Adipocyte (in vitro differentiated cells): ENCODE data around the gene KRT6C.
A peak's percentile ranks its signal among the peaks of the same experiment; 100 is the strongest.
"Not testable (repeated sequence)": the region's sequence is repeated elsewhere in the genome, so short reads cannot be mapped to it uniquely, and the experiment has no call there.

Experiments
- DNase-seq: peaks from one replicate; pipeline ENCODE4 v3.0.0-alpha.2; 2015; ENCODE audit warnings: low read depth
- H3K27me3 ChIP-seq: replicated peaks from 2 replicates; pipeline ENCODE4 v1.7.0; 2013; ENCODE audit warnings: mild to moderate bottlenecking, low read length, moderate library complexity; ENCODE audit not compliant: control insufficient read depth, insufficient read depth
- H3K36me3 ChIP-seq: 2 replicates; pipeline ENCODE4 v1.7.0; 2013; ENCODE audit warnings: low read length, mild to moderate bottlenecking, moderate library complexity; ENCODE audit not compliant: control insufficient read depth, insufficient read depth, severe bottlenecking
- H3K4me1 ChIP-seq: 2 replicates; pipeline ENCODE4 v1.7.0; 2013; ENCODE audit warnings: mild to moderate bottlenecking, low read length, moderate library complexity; ENCODE audit not compliant: control insufficient read depth, insufficient read depth
- H3K4me3 ChIP-seq: 2 replicates; pipeline ENCODE4 v1.7.0; 2013; ENCODE audit warnings: mild to moderate bottlenecking, low read length, moderate library complexity
- H3K9ac ChIP-seq: 2 replicates; pipeline ENCODE4 v1.7.0; 2013; ENCODE audit warnings: mild to moderate bottlenecking, low read length, moderate library complexity
- H3K9me3 ChIP-seq: 2 replicates; pipeline ENCODE4 v1.7.0; 2013; ENCODE audit warnings: mild to moderate bottlenecking, low read length, moderate library complexity; ENCODE audit not compliant: control insufficient read depth

KRT6C gene

DNA sequence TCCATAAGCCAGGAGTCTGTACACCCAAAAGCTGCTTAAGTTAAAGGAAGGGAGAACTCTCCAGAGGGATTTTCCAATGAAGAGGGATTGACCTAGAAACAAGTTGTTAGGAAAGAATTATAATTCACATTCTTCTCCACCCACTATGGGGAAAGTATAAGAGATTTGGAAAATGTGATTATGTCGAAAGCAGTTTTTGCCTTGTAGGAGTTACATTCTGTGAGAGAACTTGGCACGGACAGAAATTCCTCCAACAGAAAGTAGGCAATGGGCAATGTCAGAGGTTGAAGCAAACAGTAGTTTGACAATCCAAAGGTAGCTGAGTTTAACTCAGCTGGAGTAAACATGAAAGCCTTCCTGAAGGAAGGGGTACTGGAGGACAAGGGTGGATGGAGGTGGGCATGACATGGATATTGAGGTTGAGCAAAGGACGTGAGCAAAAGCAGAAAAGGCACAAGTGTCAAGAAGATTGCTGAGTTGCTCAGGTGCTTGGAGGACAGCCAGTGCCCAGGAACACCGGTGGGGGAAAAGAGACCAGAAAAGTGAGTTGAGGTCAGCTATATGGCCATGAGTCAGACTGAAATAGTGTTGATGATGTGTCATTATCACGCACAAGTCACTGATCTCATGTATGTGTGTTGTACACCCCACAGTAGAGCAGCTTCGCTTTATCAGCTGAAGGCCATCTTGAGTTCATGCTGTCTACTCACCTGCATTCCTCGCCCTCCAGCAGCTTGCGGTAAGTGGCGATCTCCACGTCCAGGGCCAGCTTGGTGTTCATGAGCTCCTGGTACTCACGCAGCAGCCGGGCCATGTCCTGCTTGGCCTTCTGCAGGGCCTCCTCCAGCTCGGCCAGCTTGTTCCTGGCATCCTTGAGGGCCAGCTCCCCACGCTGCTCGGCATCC lies 42.6 kb upstream of the KRT6C start:
- H3K36me3 ChIP-seq: no peaks in the 10 kb centered on the region
- peaks cover 3% of the 10 kb centered on the region for H3K9me3 ChIP-seq
- peak overlapping the region; percentile 55 for H3K9ac ChIP-seq
- H3K4me3 ChIP-seq: peak overlapping the region; percentile 58
- H3K27me3 ChIP-seq: peaks cover 36% of the 10 kb centered on the region
- peak; percentile 61 for DNase-seq
- H3K4me1 ChIP-seq: peaks cover 33% of the 10 kb centered on the region

DNA sequence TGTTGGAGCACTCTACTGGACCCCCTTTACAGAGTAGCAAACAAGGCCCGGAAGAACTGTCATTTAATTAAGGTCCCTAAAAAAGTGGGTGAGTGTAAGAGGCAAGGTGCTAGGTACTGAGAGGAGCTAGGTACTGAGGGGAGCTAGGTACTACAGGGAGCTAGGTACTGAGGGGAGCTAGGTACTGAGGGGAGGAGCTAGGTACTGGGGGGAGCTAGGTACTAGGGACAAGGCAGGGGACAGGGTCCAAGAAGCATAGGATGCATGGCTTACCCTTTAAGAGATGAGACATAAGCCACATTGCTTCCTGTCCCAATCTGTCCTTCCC lies 41.7 kb upstream of the KRT6C start:
- H3K36me3 ChIP-seq: no peaks in the 10 kb centered on the region
- peak overlapping the region; percentile 55 for H3K4me3 ChIP-seq
- H3K4me1 ChIP-seq: peaks cover 30% of the 10 kb centered on the region
- peak overlapping the region; percentile 55 for H3K9ac ChIP-seq
- DNase-seq: no peak
- H3K27me3 ChIP-seq: peaks cover 31% of the 10 kb centered on the region
- H3K9me3 ChIP-seq: peaks cover 12% of the 10 kb centered on the region

- no peak for DNase-seq
- H3K4me3 ChIP-seq: no peak overlapping the region
- no peaks in the 10 kb centered on the region for H3K36me3 ChIP-seq
- peaks cover 14% of the 10 kb centered on the region for H3K9me3 ChIP-seq
- no peak overlapping the region for H3K9ac ChIP-seq
- H3K4me1 ChIP-seq: peaks cover 30% of the 10 kb centered on the region
- H3K27me3 ChIP-seq: peaks cover 28% of the 10 kb centered on the region
Measured at GRCh38 chr12:52514471-52515318, 41.1 kb upstream of the KRT6C start.

GRCh38 chr12:52513736-52514135 lies 40.1 kb upstream of the KRT6C start:
- Histone ChIP-seq H3K36me3 (no peaks in the 10 kb centered on the region), H3K4me1 (peaks cover 30% of the 10 kb centered on the region), H3K9ac (no peak overlapping the region), H3K4me3 (no peak overlapping the region), H3K9me3 (peaks cover 14% of the 10 kb centered on the region), H3K27me3 (peaks cover 25% of the 10 kb centered on the region)
- no peak for DNase-seq

- Histone ChIP-seq H3K4me1 (peaks cover 10% of the 10 kb centered on the region), H3K9me3 (peaks cover 14% of the 10 kb centered on the region), H3K9ac (no peak overlapping the region), H3K27me3 (peaks cover 23% of the 10 kb centered on the region), H3K36me3 (no peaks in the 10 kb centered on the region), H3K4me3 (no peak overlapping the region)
- DNase-seq: no peak
Measured at GRCh38 chr12:52508211-52508610, 34.6 kb upstream of the KRT6C start.

- peak; percentile 77 for DNase-seq
- peaks cover 10% of the 10 kb centered on the region for H3K4me1 ChIP-seq
- H3K27me3 ChIP-seq: peaks cover 23% of the 10 kb centered on the region
Measured at GRCh38 chr12:52506858-52507715, 33.5 kb upstream of the KRT6C start.

GRCh38 chr12:52502877-52503276 lies 29.3 kb upstream of the KRT6C start:
- no peaks in the 10 kb centered on the region for H3K36me3 ChIP-seq
- H3K4me1 ChIP-seq: peaks cover 22% of the 10 kb centered on the region
- H3K4me3 ChIP-seq: no peak overlapping the region
- H3K9me3 ChIP-seq: peaks cover 9% of the 10 kb centered on the region
- no peak for DNase-seq
- no peak overlapping the region for H3K9ac ChIP-seq
- H3K27me3 ChIP-seq: peaks cover 9% of the 10 kb centered on the region

More at GRCh38 chr12:52506858-52507715, 33.5 kb upstream of the KRT6C start:
- no peak overlapping the region for H3K9ac ChIP-seq
- H3K36me3 ChIP-seq: no peaks in the 10 kb centered on the region
- peaks cover 22% of the 10 kb centered on the region for H3K9me3 ChIP-seq
- no peak overlapping the region for H3K4me3 ChIP-seq

- Histone ChIP-seq H3K9me3 (peaks cover 9% of the 10 kb centered on the region), H3K36me3 (no peaks in the 10 kb centered on the region), H3K4me3 (no peak overlapping the region), H3K4me1 (peaks cover 24% of the 10 kb centered on the region), H3K9ac (no peak overlapping the region), H3K27me3 (peaks cover 9% of the 10 kb centered on the region)
- DNase-seq: no peak
Measured at GRCh38 chr12:52501490-52501889, 27.9 kb upstream of the KRT6C start.

- H3K36me3 ChIP-seq, H3K4me3 ChIP-seq, DNase-seq, H3K9ac ChIP-seq, H3K27me3 ChIP-seq, H3K9me3 ChIP-seq: not testable (repeated sequence)
- peaks cover 33% of the 10 kb centered on the region for H3K4me1 ChIP-seq
Measured at GRCh38 chr12:52500574-52500973, 27.0 kb upstream of the KRT6C start.

- H3K4me3 ChIP-seq: no peak overlapping the region
- H3K9me3 ChIP-seq: peaks cover 9% of the 10 kb centered on the region
- H3K9ac ChIP-seq: no peak overlapping the region
- no peaks in the 10 kb centered on the region for H3K36me3 ChIP-seq
- H3K27me3 ChIP-seq: no peaks in the 10 kb centered on the region
- H3K4me1 ChIP-seq: peaks cover 39% of the 10 kb centered on the region
- DNase-seq: peak; percentile 21
Measured at GRCh38 chr12:52499806-52500560, 26.4 kb upstream of the KRT6C start.
